GM21367 (cell line): ENCODE measurements around the gene RTBDN.
"Not testable (repeated sequence)": the region's sequence is repeated elsewhere in the genome, so short reads cannot be mapped to it uniquely, and the experiment has no call there.

Experiments used
- ATAC-seq: cut with Tn5 transposase; IDR thresholded peaks from one replicate; pipeline ENCODE4 v1.9.1; 2021; ENCODE audit not compliant: unreplicated experiment

The RTBDN gene

DNA sequence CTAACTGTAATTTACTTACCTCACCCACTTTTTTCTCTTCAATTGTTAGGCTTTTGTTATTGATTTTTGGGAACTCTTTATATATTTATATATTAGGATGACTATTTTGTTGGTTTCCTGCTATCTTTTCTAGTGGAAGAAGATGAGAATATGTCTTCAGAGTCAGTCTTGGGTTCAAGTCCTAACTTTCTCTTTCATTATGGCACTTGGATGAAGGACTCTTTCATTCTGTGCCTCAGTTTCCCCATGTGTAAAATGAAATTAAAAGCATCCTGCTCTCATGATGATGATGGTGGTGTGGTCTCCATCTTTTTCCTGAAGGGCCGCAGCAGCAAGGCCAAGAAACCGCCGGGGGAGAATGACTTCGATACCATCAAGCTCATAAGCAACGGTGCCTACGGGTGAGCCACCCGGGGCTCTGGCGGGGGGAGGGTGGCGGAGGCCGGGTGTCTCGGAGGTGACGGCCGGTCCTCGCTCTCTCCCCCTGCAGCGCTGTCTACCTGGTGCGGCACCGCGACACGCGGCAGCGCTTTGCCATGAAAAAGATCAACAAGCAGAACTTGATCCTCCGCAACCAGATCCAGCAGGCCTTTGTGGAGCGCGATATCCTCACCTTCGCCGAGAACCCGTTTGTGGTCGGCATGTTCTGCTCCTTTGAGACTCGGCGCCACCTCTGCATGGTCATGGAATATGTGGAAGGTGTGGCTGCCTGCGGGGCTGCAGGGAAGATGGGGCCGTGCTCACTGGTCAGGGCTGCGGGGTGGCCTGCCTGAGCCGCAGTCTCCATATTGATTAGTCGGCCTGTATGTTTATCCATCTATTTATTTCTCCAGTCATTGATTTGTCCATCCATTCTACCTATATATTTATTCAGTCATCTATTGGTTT lies 23.9 kb upstream of the RTBDN start:
- no peak for ATAC-seq

DNA sequence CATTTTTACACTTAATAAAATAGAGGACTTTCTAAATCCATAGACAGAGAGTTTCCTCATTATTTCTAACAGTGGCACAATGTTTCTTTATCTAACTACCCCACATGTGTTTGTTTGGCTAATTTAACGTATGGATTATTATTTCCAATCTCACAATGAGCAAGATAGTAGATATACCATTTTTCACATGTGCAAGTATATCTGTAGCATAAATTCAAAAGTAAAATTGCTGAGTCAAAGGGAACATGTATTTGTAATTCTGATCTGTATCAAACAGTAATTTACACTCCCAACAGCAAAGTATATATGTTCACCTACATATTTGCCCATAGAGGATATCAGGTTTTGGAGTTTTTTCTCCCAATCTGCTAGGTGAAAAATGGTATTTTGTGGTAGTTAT lies 22.3 kb upstream of the RTBDN start:
- ATAC-seq = no peak

DNA sequence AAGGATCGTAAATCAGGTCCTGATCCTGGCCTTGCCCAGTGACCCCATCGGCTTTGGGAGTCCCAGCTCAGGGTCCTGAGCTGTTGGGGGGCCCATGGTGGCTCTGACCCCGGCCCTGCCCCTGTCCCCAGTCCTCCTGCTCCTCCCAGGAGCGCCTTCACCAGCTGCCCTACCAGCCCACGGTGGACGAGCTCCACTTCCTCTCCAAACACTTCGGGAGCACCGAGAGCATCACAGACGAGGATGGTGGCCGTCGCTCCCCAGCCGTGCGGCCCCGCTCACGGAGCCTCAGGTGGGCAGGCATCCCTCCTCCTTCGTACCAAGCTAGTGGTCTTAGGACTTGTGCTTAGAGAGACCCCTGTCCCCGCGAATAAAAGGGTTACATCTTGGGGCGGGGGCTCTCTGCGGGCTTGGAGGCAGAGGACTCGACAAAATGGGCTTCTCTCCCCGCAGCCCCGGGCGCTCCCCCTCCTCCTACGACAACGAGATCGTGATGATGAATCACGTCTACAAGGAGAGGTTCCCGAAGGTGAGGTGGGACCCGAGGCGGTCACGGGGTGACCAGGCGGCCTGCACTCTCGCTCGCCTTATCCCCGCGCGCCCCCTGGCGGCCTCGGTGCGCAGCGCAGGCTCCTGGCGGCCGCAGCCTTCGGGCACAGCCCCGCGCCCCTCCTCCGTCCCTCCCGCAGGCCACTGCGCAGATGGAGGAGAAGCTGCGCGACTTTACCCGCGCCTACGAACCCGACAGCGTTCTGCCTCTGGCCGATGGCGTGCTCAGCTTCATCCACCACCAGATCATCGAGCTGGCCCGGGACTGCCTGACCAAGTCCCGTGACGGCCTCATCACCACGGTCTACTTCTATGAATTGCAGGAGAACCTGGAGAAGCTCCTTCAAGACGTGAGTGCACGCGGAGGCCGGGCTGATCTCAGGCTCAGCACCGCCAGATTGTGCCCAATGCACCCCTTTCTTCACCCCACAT lies 13.1 kb upstream of the RTBDN start:
- no peak for ATAC-seq

DNA sequence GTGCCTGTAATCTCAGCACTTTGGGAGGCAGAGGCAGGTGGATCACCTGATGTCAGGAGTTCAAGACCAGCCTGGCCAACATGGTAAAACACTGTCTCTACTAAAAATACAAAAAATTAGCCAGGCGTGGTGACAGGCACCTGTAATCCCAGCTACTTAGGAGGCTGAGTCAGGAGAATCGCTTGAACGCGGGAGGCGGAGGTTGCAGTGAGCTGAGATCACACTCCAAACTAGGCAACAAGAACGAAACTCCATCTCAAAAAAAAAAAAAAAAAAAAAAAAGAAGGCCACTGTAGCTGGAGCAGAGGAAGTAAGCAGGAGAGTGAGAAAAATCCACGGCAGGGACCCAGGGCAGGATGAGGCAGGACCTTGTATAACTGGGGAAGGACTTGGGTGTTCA lies 12.2 kb upstream of the RTBDN start:
- not testable (repeated sequence) for ATAC-seq

DNA sequence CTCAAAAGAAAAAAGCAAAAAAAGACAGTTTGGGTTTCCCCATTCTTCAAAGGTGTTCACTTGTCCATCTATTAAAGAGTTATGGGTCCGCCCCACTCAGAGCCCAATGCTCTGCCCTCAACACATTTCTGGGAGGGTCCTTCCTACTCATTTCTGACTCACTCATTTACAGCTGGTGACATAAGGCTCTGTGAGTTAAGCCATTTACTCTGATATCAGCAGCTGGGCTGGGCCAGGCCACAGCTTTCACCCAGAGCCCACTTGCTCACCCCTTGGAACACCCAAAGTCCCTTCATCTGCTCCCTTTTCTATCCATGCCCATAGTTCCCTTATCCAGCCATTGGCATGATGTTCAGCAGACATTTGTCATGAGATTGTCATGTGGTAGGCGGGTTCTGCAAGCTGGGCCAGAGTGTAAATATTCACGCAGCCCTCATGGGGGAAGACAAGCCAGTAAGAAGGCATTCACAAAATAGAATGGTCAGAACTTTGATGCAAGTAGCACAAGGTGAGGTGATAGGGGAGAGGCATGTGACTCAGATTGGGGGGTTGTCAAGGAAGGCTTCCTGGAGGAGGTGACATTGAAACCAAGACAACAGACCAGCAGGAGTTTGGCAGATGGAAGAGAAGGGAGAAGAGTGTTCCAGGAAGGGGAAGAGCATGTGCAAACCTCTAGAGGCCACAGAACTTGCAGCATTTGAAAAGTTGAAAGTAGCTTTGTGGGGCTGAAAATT lies 9.8 kb upstream of the RTBDN start:
- no peak for ATAC-seq

DNA sequence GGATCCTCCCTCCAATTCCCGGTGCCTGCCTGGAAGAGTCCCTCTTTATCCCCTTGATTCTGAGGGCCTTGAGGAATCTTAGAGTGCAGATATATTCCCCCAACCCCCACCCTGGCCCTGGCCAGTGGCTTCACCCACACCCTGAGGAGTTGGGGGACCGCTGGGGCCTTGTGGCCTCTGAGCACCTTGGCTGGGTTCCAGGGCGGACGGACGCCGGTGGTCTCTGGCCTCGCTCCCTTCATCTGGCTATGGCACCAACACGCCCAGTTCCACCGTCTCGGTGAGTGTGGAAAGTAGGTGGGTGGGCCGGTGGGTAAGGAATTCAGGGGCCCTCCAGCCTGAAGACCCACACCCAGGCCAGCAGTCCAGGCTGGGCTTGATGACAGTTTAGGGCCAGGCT lies 8.9 kb upstream of the RTBDN start:
- no peak for ATAC-seq

DNA sequence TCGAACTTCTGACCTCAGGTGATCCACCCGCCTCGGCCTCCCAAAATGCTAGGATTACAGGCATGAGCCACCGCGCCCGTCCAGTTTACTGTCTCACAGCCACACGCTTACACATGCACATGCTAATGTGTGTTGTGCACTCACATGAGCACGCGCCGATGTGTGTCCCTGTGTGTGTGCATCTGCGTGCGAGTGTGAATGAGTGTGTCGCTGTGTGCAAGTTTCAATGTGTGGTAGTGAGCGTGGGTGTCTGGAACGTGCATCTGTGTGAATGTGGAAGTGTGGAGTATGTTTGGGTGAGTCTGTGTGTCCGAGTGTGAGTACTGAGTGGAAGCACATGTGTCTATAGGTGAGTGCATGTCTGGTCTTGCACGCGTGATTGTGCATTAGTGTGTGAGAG lies 8.1 kb upstream of the RTBDN start:
- ATAC-seq = no peak

DNA sequence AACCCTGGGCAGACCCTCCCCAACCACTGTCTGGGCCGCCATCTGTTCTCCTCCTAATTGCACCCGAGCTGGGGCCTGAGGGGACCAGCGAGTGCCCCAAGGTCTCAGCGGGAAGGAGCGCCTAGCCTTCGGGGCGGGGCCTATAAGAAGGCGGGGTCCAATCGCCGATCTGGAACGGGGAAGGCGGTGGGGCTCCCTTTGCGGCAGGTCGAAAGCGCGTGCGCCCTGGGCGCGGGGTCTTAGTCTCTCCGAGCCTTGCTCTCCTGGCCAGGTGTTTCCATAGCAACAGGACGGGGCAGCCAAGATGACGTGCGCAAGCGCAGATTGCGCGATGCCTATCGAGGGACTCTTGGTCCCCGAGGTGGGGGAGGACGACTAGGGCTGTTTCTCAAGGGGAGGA lies 6.7 kb upstream of the RTBDN start:
- no peak for ATAC-seq

DNA sequence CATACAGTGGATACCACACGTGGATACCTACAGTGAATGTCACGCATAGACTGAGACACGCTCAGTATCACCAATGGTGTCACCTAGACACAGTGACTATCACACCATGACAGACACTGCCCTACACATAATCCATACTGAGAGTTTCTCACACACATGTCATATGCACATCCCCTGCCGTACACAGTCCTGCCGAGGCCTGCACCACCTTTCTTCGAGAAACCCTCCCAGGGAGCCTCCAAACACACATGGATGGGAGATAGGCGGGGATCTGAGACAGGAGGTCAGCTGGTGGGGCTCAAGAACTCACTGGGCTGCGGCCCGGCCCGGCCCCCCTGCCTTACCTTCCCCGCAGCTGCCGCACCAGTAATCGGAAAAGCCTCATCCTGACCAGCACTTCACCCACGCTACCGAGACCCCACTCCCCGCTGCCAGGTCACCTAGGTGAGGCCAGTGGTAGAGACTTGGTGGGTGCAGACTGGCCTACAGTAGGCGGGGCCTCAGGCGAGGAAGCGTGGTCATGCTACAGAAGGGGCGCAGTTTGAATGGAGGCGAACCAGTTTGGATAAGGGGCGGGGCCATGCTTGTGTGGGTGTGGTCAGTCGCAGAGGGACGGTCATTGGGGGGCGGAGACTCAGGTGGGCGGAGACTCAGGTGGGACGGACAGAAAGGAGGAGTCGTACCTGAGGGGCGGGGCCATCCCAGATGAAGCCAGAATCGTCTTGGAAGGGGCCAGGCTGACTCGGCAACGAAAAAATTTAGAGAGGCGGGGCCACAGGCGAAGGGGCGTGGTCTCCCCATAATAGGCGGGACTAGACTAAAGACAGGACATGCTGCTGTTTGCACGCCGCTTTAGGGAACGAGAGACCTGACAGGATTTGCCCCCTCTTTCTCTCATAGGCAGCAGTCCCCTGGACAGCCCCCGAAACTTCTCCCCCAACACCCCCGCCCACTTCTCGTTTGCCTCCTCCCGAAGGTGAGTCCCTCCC lies 6.0 kb upstream of the RTBDN start:
- ATAC-seq = no peak

DNA sequence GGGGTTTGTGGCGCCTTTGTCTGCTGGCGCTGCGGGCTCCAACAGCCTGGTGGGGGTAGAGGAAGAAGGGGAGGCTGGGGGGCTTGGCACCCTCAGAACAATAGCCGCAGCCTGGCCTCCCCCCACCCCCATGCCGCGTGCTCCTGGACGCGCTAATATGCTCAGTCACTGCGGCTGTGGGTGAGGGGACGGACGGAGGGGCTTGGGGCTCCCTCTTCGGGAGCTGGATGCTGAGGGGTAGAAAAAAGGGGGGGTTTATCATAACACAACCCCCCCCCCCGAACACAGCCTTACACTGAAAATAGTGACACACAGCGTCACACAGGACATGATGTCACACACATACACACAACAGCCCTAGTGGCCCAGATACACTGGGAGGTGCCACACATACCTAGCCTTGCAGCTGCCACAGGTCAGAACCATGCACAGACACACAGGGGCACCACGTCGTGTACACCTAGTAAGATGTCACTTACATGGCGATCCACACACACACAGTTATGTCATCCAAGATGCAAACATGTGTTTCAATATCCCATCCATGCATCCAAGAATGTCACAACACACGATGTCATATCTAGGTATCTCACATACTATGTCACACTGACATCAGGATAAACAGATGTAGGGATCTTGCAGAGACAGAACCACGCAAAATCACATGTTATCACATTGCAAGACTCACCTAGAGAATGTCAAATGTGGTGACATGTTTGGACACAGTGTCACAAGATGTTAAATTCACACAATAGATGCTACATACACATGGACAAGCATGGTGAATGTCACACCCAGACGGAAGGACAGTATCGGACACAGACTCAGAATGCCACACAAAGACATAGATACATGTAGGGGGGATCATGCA lies 4.7 kb upstream of the RTBDN start:
- ATAC-seq = no peak

DNA sequence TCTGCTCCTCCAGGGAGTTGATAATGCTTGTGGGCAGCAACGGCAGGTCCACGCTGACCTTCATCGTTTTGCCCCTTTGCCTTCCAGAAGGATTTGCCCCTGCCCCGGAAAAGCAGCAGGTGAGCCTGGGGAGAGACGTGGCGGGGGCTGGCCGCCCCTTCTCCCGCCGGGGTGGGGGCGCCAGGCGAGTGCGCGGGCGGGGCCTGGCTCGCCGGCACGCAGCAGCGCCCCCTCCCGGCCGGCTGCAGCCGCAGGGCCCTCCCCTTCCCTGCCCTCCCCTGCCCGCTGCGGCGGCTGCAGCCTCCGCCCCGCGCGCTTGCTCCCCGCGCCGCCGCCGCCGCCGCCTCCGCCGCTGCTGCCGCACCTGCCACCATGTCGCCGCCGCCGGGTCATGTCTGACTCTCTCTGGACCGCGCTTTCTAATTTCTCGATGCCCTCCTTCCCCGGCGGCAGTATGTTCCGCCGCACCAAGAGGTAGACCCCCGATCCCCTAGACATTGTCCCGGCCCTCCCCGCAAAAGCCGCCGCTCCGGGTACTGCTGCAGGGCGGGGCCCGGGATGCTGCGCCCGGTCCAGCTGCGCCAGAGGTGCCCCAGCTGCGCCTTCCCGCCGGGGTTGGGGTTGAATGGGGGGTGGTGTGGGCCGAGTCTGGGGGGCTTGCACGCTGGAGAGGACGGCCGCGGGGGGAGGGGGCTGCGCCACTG lies 4.0 kb upstream of the RTBDN start, which contains the start of gene MAST1:
MAST1 (plus strand) TSS at position 334 of the 704 bp plus-strand sequence; CDS start at position 392, 58 bp downstream.
- no peak for ATAC-seq

DNA sequence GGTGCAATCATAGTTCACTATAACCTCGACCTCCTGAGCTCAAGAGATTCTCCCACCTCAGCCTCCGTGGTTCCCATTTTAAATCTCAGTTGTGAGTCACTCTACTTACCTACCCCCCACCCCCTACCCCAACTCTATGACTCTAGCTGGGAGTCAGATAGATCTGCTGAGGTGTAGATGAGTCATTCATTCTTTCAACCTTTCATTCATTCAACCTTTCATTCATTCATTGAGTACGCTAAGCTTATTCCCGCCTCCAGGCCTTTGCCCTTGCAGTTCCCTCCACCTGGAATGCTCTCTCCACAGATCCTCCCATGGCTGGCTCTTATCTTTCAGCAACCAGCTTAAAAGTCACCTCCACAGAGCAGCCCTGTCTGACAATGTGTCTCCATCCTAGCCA lies 2.8 kb upstream of the RTBDN start:
- ATAC-seq = no peak

DNA sequence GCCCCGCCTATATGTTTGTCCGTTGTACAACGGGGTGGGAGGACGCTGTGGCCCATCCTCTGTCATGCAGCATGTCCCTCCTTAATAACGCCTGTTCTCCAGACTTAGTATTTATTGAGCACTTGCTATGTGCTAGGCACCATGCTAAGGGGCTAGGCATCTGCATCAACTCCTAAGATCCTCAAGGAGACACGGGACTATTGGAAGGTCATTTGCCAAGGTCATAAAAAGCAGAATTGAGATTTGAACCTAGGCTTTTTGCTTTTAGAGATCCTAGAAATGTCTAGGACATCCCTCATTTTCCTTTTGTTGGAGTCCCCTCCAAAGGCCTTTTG lies 2.1 kb upstream of the RTBDN start:
- ATAC-seq = no peak

DNA sequence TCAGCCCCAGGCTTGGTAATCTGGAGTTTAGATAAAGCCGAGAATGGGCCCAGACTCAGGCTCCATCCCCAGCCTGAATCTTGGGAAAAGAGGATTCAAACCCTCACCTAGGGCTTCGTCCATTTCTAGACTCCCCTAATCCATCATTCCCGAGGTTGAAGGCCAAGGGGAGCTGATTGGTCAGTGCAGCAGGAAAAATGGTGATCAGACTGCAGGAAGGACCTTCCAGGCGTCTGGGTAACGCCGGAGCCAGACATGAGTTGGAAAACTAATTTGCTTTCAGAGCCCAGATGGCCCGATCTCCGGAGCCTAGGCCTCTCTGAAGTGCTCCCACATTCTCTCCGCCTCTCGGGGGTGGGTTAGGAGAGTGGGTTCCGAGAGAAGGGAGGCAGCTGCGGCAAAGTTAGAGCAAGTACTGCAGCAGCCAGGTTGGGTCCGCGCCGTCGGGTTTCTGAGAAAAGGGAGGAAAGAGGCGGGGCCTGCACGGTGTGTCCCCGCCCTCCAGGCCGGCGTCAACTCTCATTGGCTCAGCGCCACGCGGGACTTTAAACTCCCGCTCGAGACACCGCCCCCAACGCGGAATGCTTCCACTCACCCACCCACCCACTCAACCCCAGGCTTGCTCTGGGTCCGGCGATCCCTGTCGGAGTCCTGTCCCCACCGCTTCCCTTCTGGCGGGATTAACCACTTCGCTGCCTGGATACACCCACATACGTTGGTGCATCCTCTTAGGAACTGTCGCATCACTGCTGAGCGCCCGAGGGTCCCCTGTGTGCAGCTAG lies 788 bp upstream of the RTBDN start:
- no peak for ATAC-seq

DNA sequence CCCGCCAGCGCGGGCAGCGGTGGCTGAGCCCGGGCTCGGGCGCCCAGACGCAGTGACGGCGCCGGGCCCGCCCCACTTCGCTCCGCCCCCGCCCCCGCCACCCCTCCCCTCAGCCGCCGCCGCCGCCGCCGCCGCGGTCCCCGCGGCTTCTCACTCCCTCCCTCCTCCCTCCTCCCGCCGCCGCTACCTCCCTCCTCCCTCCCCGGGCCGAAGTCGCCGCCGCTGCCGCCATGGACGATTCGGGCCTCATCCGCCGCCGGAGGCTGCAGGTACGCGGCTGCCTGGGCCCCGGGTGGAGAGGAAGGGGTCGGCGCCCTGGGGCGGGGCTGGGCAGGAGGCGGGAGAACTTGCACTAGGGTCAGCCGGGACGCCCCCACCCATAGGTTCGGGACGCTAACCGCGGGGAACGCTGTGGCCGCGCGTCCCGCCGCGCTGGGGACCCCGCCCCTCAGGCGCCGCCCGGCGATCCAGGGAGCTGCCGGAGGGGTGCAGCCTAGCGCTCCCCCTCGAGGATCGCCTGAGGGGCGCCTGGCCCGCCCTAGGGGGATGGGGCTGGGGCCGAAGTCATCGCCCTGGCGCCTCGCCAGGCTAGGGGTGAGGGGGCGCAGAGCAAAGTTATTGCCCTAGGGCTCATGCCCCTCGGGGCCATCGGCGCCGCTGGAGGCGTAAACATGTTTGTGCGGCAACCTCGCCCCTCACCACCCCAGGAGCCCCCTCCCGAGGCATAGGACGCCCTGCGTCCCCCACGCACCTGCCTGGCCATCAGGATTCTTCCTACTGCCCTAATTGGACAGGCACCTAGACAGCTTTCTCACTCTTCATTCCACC lies 427 bp downstream of the RTBDN start:
- ATAC-seq = no peak

DNA sequence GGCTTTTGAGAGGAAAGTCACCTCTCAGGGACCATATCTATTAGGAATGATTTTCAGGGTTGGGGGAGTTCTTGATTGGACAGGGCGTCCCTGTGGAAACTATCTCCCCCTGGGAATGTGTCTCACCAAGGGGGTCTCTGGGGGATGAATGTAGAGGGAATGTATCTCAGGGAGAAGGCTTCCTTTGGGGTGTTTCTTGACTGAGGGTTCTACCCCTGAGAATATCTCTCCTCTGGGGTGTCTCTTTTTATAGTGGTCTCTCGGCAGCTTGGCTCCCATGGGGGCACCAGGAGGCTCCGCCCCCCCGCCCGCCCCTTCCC lies 1.0 kb downstream of the RTBDN start:
- no peak for ATAC-seq

DNA sequence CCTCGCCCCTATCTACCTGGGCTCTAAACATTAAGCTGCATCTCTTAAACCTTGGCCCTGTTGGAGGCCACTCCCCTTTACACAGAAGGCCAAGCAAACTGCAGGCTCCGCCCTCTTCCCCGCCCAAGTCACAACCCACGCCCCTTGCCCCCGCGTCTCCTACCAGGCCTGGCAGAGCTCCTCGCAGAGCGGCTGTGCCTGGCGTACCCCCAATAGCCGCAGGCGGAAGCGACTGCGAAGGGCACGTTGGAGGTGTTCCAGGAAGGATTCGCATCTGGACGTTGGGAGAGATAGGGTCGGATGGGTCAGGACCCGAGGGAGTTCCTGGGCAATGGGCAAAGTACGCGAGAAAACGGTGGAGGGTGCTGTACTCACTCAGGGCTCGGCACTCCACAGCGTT lies 5.9 kb downstream of the RTBDN start:
- ATAC-seq = no peak
